GM12801 (cell line): Measurements from ENCODE around the gene CTTNBP2.

Experiments
- TF ChIP-seq, protein P1 (sequence below): IDR thresholded peaks from one replicate; pipeline ENCODE4 v1.5.1; 2011; ENCODE audit warnings: control low read depth; ENCODE audit not compliant: insufficient read length; ENCODE audit errors: extremely low read depth

Gene CTTNBP2

GRCh38 chr7:117718116-117718835 is 155.0 kb downstream of the CTTNBP2 start:
- TF ChIP-seq, protein P1, sequence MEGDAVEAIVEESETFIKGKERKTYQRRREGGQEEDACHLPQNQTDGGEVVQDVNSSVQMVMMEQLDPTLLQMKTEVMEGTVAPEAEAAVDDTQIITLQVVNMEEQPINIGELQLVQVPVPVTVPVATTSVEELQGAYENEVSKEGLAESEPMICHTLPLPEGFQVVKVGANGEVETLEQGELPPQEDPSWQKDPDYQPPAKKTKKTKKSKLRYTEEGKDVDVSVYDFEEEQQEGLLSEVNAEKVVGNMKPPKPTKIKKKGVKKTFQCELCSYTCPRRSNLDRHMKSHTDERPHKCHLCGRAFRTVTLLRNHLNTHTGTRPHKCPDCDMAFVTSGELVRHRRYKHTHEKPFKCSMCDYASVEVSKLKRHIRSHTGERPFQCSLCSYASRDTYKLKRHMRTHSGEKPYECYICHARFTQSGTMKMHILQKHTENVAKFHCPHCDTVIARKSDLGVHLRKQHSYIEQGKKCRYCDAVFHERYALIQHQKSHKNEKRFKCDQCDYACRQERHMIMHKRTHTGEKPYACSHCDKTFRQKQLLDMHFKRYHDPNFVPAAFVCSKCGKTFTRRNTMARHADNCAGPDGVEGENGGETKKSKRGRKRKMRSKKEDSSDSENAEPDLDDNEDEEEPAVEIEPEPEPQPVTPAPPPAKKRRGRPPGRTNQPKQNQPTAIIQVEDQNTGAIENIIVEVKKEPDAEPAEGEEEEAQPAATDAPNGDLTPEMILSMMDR: no peak

GRCh38 chr7:117717357-117717756 is 155.9 kb downstream of the CTTNBP2 start:
- TF ChIP-seq, protein P1: no peak

DNA sequence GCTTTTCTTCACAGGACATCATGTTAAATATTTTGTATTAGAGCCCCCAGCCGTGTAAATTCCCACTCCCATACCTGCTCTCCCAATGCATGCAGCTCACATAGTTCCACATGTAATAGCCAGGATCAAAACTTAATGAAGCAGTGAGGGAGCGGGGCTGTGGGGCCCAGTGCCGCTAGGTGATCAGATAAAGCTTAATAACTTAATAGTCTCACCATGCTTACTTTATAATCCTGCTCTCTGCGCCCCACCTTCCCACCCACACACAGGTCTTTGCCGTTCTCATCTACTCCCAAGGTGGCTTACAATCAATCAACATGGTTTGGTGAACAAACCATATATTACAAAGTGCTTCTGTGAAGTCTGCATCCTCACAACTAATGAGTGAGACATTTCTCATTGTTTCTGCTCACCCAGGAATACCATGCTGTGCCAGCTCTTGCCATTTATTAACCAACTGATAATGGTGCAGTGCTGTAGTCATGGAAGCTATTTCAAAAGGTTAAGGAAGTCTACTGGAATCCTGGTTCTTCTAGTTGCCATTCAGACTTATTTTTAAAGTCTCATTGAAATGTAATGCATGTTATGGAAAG is 156.4 kb downstream of the CTTNBP2 start:
- TF ChIP-seq, protein P1: no peak

- TF ChIP-seq, protein P1: no peak
These were observed 157.3 kb downstream of the CTTNBP2 start for GRCh38 chr7:117715784-117716445.

- TF ChIP-seq, protein P1: no peak
These were observed 161.7 kb downstream of the CTTNBP2 start for GRCh38 chr7:117711556-117711955.

DNA sequence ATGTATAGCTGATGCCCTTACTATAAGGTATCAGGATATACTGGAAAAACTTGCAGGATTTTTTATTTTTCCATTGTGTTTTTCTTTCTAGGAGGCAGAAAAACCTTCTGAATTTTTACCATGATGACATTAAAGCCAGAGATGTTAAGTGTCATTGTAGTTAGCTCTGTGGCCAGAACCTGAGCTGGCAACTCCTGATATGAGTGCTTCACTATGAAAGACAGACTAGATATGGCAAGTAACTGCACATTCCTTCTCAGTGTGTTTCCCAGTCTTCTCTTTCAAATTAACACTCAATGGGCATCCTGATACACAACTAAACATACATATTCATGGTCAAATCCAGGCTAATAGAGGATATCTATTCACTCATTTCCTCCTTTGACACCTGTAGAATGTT is 166.2 kb downstream of the CTTNBP2 start:
- TF ChIP-seq, protein P1: no peak

DNA sequence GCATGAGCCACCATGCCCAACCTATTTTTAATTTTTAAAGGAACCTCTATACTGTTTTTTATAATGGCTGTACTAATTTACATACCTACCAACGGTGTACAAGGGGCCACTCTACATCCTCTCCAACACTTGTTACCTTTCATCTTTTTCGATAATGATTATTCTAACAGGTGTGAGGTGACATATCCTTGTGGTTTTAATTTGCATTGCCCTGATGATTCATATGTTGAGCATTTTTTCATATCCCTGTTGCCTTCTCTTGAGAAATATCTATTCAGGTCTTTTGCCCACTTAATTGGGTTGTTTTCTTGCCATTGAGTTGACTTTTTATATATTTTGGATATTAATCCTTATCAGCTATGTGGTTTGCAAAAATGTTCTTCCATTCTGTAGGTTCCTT is 167.0 kb downstream of the CTTNBP2 start:
- TF ChIP-seq, protein P1: no peak
